Left renal cortex interstitium (tissue), 4 donors: ENCODE measurements around the gene MORN5. TPM values are rescaled to one million over a fixed set of nuclear protein-coding genes. Genes with fewer than 3 reads are reported as not detected.

Experiments used
- DNase-seq, 4 donors: peaks; one replicate each; pipeline ENCODE4 v3.0.0-alpha.2; 2013; ENCODE audit warnings: low read depth in 4 of 4, low spot score in 2 of 4, missing footprints in 1 of 4
- polyA plus RNA-seq, 4 donors: library from polyadenylated mRNA; unstranded; fragments of 120-200 nt; gene quantifications; one replicate each; pipeline ENCODE4 v1.2.1, GENCODE V29; 2013; ENCODE audit not compliant: insufficient read length in 4 of 4

MORN5 gene
- polyA plus RNA-seq, 4 donors = 2.3 to 2.6 (median 2.3) TPM

DNA sequence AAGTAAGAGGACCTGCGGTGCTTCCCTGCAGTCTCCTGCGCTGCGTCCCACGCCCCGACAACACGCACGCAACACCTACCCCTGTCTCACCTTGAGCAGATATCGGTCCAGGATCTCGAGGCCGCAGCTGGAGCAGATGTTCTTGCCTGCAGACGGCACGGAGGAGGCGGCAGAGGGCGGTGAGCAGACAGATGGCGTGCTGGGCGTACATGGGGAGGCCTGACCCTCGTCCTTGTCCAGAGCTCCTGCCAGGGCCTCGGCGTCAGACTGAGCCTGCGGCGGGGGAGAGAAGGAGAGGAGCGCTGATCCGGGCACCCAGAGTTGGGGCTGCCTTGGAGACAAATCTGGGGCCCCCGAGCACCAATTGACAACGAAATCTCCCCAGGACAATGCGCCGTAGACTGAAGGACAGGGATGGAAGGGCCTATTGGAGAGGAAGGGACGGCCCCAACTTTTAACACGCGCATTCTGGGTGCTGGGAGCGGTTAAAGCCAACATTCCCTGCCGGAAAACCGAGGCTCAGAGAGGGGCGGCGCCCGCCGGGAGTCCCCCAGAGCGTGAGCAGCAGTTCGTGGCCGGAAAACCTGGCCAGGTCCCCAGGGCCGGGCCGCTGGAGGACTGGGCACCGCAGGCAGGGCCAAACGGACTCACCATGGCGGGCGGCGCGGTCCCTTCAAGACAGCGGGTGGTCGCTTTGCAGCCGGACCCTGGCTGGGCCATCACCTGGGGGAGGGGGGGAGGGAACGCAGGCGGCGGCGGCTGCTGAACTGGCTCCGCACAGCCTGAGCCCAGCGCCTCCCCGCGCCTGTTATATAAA lies 67.3 kb downstream of the MORN5 start:
- DNase-seq = no peak

GRCh38 chr9:122227575-122227900 lies 67.8 kb downstream of the MORN5 start:
- no peak for DNase-seq

GRCh38 chr9:122228191-122228567 lies 68.5 kb downstream of the MORN5 start:
- DNase-seq = no peak

GRCh38 chr9:122228568-122229484 lies 69.1 kb downstream of the MORN5 start, which contains the start of gene LHX6:
Gene LHX6, minus strand, starts transcription at chr9:122228957. Its CDS starts 217 bp downstream, at chr9:122228740.
- no peak for DNase-seq

GRCh38 chr9:122229485-122229837 lies 69.8 kb downstream of the MORN5 start:
- no peak for DNase-seq

- no peak for DNase-seq
Observed at GRCh38 chr9:122232796-122233306, 73.1 kb downstream of the MORN5 start.

DNA sequence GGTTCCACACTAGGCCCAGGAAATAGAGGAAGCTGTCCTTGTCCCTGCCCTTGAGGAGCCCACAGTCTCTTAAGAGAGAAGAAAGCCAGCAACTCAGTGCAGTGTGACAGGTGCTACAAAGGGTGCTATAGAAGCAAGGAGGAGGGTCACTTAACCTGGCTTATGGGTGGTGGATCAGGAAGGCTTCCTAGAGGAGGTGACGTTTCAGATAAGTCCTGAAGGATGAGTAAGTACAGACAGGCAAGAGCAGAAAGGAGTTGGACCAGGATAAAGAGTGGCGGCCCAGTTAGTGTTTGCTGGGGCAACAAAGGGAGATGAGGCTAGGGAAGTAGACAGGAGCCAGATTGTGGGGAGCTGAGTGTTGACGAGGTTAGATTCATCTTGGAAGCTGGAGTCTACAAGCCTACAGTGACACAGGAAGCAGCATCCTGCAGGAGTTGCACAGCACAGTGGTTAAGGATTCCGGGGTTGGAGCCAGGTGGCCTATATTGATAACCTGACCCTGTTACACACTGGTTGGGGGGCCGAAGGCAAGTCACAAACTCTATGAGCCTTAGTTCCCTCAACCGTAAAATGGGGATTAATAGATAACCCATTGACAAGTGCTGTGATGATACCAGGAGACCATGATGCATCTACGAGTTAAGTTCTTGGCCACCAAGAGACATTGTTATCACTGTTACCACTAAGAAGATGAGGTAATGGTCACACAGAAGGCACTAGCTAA lies 74.5 kb downstream of the MORN5 start:
- DNase-seq = no peak

GRCh38 chr9:122236681-122237080 lies 77.0 kb downstream of the MORN5 start:
- DNase-seq = no peak

GRCh38 chr9:122239722-122240121 lies 80.0 kb downstream of the MORN5 start:
- no peak for DNase-seq

- DNase-seq = no peak
Observed at GRCh38 chr9:122244349-122244748, 84.6 kb downstream of the MORN5 start.

DNA sequence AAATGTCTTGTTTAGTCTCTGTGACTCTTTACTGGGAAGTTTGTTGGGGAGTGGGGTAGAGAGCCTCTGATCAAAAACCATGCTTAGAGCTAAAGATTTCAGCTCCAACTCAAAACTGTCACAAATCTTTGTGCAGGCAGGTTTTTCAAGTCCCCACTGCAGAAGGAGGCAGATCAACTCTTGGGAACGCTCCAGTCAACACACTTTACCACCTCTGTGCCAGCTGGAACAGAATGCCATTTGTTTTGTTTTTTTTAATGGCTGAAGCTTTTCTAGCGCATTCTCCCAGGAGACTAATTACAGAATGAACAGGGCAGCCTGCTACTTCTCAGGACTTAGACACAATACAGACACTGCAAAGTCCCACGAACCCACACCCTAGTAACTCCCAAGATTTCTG lies 87.0 kb downstream of the MORN5 start:
- no peak for DNase-seq

DNA sequence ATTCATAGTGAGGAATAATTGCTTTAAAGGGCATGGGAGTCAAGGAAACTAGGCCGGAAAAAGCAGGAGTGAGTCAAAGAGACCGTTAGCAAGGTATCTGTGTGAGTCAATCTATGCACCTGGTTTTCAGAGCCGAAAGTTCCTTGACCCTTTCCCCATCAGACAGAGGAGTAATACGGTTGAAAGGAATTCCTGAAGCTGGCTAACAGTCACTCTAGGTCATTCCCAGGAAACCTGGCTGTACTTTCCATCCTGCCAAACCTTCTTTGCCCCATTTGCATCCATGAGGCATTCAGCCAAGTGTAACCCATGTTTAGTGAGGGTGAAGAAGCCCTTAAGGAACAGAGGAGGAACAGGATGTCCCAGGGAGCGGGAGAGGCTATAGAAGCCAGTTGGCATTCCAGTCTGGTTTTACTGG lies 88.7 kb downstream of the MORN5 start:
- DNase-seq = no peak

Other genes with a start within 250 kb of the MORN5 start
- gene TTLL11, start 66.6 kb upstream of the MORN5 start, polyA plus RNA-seq = 1 to 10 TPM; 6.4 to 7.8 (median 7.0) TPM
- 10 to 100 TPM; 74.3 to 93.0 (median 80.6) TPM for gene NDUFA8, start 129 bp upstream of the MORN5 start, polyA plus RNA-seq
- gene LHX6, start 69.0 kb downstream of the MORN5 start, polyA plus RNA-seq = 1 to 10 TPM; 3.6 to 5.2 (median 4.2) TPM
- 10 to 100 TPM; 32.4 to 40.3 (median 35.9) TPM for gene RBM18, start 104.9 kb downstream of the MORN5 start, polyA plus RNA-seq
- 10 to 100 TPM; 36.6 to 47.0 (median 44.4) TPM for gene MRRF, start 105.0 kb downstream of the MORN5 start, polyA plus RNA-seq
- 1 to 10 TPM; 5.2 to 7.2 (median 5.6) TPM for gene PTGS1, start 211.1 kb downstream of the MORN5 start, polyA plus RNA-seq